ENCODE results near the gene MORN4.

The MORN4 gene
- total RNA-seq = 1.0 to 2.2 (median 1.5) reads per million in 9 experiments

GRCh38 chr10:97632949-97633884 lies at the start of gene MORN4:
Gene MORN4 (minus strand): TSS chr10:97633500. CDS start chr10:97619653, 13,847 bp downstream.
- Mint-ChIP-seq H3K4me1 (ENCODE audit: low read depth in 2 of 2) (peaks cover 11 to 14% of the 10 kb centered on the region in 2 donors), H3K27me3 (no peaks in the 10 kb centered on the region), H3K36me3 (ENCODE audit: insufficient read depth) (peaks cover 15% of the 10 kb centered on the region), H3K9me3 (no peaks in the 10 kb centered on the region), H3K27ac (peak within 1 kb of the TSS; percentile 82 to 88), H3K4me3 (peak within 1 kb of the TSS; percentile 95 to 99)
- ATAC-seq (replicated peaks) (peak; percentile 100), DNase-seq (peak; percentile 86 to 90 (median 89))

GRCh38 chr10:97682042-97682441 lies 48.7 kb upstream of the MORN4 start:
- DNase-seq (no peak), ATAC-seq (replicated peaks) (no peak)
- H3K36me3 Mint-ChIP-seq (ENCODE audit: insufficient read depth) = peaks cover 21% of the 10 kb centered on the region
- H3K4me1 Mint-ChIP-seq (ENCODE audit: low read depth in 2 of 2) = peaks cover 1 to 8% of the 10 kb centered on the region in 2 donors
- no peaks in the 10 kb centered on the region for H3K9me3 Mint-ChIP-seq
- no peak overlapping the region for H3K27ac Mint-ChIP-seq
- no peak overlapping the region for H3K4me3 Mint-ChIP-seq
- H3K27me3 Mint-ChIP-seq = no peaks in the 10 kb centered on the region

DNA sequence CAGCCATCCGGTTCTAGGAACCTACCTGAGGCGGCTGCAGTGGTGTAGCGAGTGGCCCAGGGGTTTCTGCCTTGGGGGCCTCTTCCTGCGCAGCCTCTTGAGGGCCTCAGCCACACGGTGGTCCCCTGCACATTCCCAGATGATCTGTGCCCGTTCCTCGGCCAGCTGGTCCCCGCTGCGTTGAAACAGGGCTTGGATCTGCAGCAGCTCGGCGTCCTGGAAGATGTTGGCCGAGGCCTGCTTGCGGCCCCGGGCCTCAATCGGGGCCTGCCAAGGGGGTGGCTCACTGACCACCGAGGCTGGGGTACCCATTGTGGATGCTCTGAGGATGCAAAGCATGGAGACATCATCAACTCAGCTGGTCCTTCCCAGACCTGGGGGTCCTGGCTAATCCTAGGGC lies 46.3 kb upstream of the MORN4 start:
- no peak overlapping the region for H3K27ac Mint-ChIP-seq
- no peak overlapping the region for H3K4me3 Mint-ChIP-seq
- no peaks in the 10 kb centered on the region for H3K9me3 Mint-ChIP-seq
- H3K4me1 Mint-ChIP-seq (ENCODE audit: low read depth in 2 of 2) = no peaks in the 10 kb centered on the region
- ATAC-seq (replicated peaks) (no peak), DNase-seq (no peak)
- H3K27me3 Mint-ChIP-seq = no peaks in the 10 kb centered on the region
- H3K36me3 Mint-ChIP-seq (ENCODE audit: insufficient read depth) = peaks cover 38% of the 10 kb centered on the region

DNA sequence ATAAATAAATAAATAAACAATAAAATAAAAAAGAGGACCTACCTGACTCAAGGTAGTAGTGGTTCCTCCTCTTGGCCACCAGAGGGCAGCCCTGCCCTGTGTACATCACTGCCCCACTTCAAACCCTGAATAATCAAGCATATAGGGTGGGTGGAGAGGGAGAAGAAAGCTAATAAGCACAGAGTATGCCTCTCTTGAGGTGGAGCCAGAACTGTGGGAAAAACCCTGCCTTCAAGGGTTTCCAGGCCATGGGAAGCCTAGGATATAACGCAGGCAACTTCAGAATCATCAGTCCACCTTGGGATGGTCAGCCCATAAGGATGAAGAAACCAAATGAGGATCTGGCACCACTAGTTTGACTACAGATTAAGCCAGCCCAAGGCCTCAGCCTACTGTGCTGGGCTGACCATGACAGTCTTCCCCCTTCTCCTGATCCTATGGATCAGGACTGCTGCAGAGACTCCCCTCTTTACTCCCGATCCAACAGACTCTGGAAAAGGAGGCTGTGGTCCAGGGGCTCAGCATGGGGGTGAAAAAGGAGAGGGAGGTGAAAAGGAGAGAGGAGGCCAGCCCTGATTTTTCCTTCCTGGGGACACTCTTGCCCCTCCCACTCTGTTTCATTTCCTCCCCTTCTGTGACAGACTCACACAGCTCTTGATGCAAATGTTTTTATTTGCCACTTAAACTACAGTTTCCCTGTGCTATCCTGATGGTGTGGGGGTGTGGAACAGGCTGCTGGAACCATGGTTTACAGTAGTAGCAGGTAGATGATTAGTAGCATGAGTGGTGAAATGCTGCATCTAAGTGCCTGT lies 43.7 kb upstream of the MORN4 start:
- ATAC-seq (replicated peaks) (peak; percentile 90), DNase-seq (peak; percentile 34 to 44 (median 34))
- Mint-ChIP-seq H3K27me3 (no peaks in the 10 kb centered on the region), H3K36me3 (ENCODE audit: insufficient read depth) (peaks cover 58% of the 10 kb centered on the region), H3K4me3 (no peak overlapping the region), H3K4me1 (ENCODE audit: low read depth in 2 of 2) (no peaks in the 10 kb centered on the region), H3K9me3 (no peaks in the 10 kb centered on the region), H3K27ac (peak overlapping the region in 1 of 2 donors; percentile 69)

GRCh38 chr10:97675222-97675621 lies 41.9 kb upstream of the MORN4 start:
- DNase-seq = no peak
- H3K4me3 Mint-ChIP-seq = no peak overlapping the region
- H3K27ac Mint-ChIP-seq = no peak overlapping the region
- no peak for ATAC-seq (replicated peaks)
- H3K36me3 Mint-ChIP-seq (ENCODE audit: insufficient read depth) = peaks cover 69% of the 10 kb centered on the region
- no peaks in the 10 kb centered on the region for H3K4me1 Mint-ChIP-seq (ENCODE audit: low read depth in 2 of 2)
- H3K9me3 Mint-ChIP-seq = no peaks in the 10 kb centered on the region
- H3K27me3 Mint-ChIP-seq = no peaks in the 10 kb centered on the region

DNA sequence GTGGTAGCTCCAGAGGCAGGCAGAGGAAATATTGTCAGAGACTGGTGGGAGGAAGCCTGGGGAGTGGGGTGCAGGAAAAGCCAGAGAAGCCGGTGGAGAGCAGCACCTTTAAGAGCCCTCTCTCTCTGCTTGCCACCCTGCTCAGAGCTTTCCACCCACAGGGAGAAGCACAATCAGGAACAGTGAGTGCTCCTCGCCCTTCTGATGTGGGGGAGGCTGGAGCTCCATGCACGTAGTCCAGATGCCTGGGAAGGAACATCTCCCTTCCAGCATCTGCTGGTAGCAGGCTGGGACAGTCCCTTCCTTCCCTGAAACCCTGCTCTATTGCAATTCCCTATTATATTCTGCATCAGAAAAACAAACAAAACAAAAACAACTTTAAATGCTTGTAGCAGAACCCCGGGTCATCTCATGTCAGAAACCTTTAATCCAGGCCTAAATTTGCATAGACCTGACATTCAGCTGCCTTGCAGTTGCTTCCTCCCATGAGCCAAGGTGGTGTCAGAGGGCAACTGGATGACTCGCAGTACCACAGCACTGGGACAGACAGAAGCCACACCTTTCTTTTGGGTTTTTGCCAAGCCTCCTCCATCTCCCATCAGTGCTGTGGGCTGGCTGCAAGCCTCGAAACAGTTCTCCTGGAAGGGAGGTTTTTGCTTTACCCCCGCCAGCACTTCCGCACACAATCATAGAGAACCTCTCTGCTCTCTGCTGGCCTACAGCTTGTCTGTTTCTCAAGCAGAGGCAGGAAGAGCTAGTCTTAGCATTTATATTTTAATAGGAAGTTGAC lies 40.6 kb upstream of the MORN4 start:
- peak overlapping the region in 1 of 2 donors; percentile 44 for H3K27ac Mint-ChIP-seq
- H3K27me3 Mint-ChIP-seq = no peaks in the 10 kb centered on the region
- peaks cover 66% of the 10 kb centered on the region for H3K36me3 Mint-ChIP-seq (ENCODE audit: insufficient read depth)
- no peak overlapping the region for H3K4me3 Mint-ChIP-seq
- no peaks in the 10 kb centered on the region for H3K4me1 Mint-ChIP-seq (ENCODE audit: low read depth in 2 of 2)
- no peaks in the 10 kb centered on the region for H3K9me3 Mint-ChIP-seq
- ATAC-seq (replicated peaks) (no peak), DNase-seq (no peak)

DNA sequence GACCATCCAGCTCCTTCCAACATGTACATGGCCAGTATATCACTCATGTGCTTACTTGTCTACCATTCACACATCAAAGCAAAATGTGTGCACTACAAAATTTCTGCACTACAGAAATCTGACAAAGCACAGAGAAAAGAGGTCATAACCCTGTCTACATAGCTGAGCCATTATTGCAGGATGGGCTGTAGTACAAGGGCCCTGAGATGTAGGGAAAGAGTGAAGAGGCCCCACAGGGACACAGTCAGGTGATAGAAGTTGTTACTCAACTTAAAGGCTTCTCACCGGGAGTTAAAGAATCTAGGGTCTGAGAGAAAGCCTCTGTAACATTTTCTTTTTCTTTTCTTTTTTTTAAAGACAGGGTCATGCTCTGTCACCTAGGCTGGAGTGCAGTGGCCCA lies 36.3 kb upstream of the MORN4 start:
- peaks cover 4 to 8% of the 10 kb centered on the region in 2 donors for H3K4me1 Mint-ChIP-seq (ENCODE audit: low read depth in 2 of 2)
- ATAC-seq (replicated peaks) (no peak), DNase-seq (no peak)
- H3K27me3 Mint-ChIP-seq = no peaks in the 10 kb centered on the region
- H3K9me3 Mint-ChIP-seq = no peaks in the 10 kb centered on the region
- no peak overlapping the region for H3K4me3 Mint-ChIP-seq
- no peak overlapping the region for H3K27ac Mint-ChIP-seq
- peaks cover 65% of the 10 kb centered on the region for H3K36me3 Mint-ChIP-seq (ENCODE audit: insufficient read depth)

DNA sequence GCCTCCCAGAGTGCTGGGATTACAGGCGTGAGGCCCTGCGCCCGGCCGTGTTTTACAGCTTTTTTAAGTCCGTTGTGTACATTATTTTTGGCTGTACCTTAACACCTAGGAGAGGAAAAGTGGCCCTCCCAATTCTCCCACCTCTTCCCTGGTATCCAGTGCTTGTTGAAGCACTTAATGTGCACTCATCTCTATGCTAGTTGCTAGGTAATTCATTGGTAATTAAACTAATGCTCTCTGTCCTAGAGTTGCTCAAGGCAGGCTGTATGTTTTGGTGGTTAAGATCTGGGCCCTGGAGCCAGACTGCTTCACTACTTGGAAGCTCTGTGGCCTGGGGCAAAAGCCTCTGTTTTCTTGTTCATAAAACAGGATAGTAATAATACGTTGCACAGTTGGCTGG lies 34.2 kb upstream of the MORN4 start:
- H3K9me3 Mint-ChIP-seq = no peaks in the 10 kb centered on the region
- no peak overlapping the region for H3K4me3 Mint-ChIP-seq
- H3K27ac Mint-ChIP-seq = peak overlapping the region in 1 of 2 donors; percentile 51
- no peak for DNase-seq
- no peak for ATAC-seq (replicated peaks)
- no peaks in the 10 kb centered on the region for H3K27me3 Mint-ChIP-seq
- peaks cover 58% of the 10 kb centered on the region for H3K36me3 Mint-ChIP-seq (ENCODE audit: insufficient read depth)
- H3K4me1 Mint-ChIP-seq (ENCODE audit: low read depth in 2 of 2) = peaks cover 4 to 8% of the 10 kb centered on the region in 2 donors

- H3K27ac Mint-ChIP-seq = peak overlapping the region in 1 of 2 donors; percentile 51
These were observed 33.7 kb upstream of the MORN4 start for GRCh38 chr10:97666992-97667391.

GRCh38 chr10:97664282-97664850 lies 31.1 kb upstream of the MORN4 start:
- DNase-seq = no peak
- H3K36me3 Mint-ChIP-seq (ENCODE audit: insufficient read depth) = peaks cover 64% of the 10 kb centered on the region
- no peaks in the 10 kb centered on the region for H3K27me3 Mint-ChIP-seq
- peaks cover 4 to 8% of the 10 kb centered on the region in 2 donors for H3K4me1 Mint-ChIP-seq (ENCODE audit: low read depth in 2 of 2)
- no peak overlapping the region for H3K4me3 Mint-ChIP-seq
- H3K9me3 Mint-ChIP-seq = no peaks in the 10 kb centered on the region
- H3K27ac Mint-ChIP-seq = no peak overlapping the region
- no peak for ATAC-seq (replicated peaks)

More at GRCh38 chr10:97666992-97667391, 33.7 kb upstream of the MORN4 start:
- ATAC-seq (replicated peaks) (no peak), DNase-seq (no peak)
- peaks cover 59% of the 10 kb centered on the region for H3K36me3 Mint-ChIP-seq (ENCODE audit: insufficient read depth)
- no peaks in the 10 kb centered on the region for H3K9me3 Mint-ChIP-seq
- no peak overlapping the region for H3K4me3 Mint-ChIP-seq
- peaks cover 4 to 8% of the 10 kb centered on the region in 2 donors for H3K4me1 Mint-ChIP-seq (ENCODE audit: low read depth in 2 of 2)
- no peaks in the 10 kb centered on the region for H3K27me3 Mint-ChIP-seq

DNA sequence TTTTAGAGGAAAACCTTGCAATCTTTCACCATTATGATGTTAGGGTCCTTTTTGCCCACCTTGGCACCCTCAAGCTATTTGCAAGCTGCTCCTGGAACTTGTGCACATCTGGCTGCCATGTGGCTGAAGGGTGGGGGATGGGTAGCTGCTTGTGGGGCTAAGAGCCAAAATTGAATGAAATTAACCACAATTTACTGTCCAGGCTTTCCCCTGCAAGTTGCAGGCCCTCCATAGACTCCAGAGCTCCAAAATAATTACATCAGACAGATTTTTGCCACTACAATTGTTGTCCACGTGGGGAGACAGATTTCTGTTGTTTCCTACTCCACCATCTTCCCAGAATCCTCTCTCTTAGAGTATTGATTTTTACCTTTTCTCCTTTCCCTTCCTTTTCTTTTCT lies 26.3 kb upstream of the MORN4 start:
- H3K36me3 Mint-ChIP-seq (ENCODE audit: insufficient read depth) = peaks cover 73% of the 10 kb centered on the region
- no peak for ATAC-seq (replicated peaks)

DNA sequence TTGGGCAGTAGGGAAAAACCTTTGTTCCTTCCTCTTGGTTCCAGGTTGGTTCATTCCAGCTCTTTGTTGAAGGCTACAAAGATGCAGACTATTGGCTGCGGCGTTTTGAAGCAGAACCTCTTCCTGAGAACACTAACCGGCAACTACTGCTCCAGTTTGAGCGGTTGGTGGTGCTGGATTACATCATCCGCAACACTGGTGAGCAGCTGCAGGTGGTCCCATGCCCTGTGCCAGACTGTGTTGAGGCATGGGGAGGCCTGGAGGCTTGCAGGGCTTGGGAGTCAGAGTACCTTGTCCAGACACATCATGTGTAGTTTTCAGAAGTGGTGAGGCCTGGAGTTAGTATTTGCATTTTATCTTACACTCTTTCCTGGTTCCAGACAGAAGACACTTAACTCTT lies 23.5 kb upstream of the MORN4 start:
- Mint-ChIP-seq H3K36me3 (ENCODE audit: insufficient read depth) (peaks cover 82% of the 10 kb centered on the region), H3K27me3 (no peaks in the 10 kb centered on the region), H3K27ac (peak overlapping the region in 1 of 2 donors; percentile 54), H3K9me3 (no peaks in the 10 kb centered on the region), H3K4me3 (no peak overlapping the region), H3K4me1 (ENCODE audit: low read depth in 2 of 2) (peaks cover 1 to 10% of the 10 kb centered on the region in 2 donors)
- DNase-seq (no peak), ATAC-seq (replicated peaks) (no peak)

More for the DNA sequence above, 26.3 kb upstream of the MORN4 start:
- no peaks in the 10 kb centered on the region for H3K9me3 Mint-ChIP-seq
- peaks cover 0 to 5% of the 10 kb centered on the region in 2 donors for H3K4me1 Mint-ChIP-seq (ENCODE audit: low read depth in 2 of 2)
- no peak for DNase-seq
- no peaks in the 10 kb centered on the region for H3K27me3 Mint-ChIP-seq
- H3K27ac Mint-ChIP-seq = no peak overlapping the region
- H3K4me3 Mint-ChIP-seq = no peak overlapping the region

Measured in effector memory CD8-positive, alpha-beta T cell (primary cell).